GM21515 (cell line): ENCODE data around the gene SF3A1.
A peak's percentile ranks its signal among the peaks of the same experiment; 100 is the strongest.

Source experiments
- ATAC-seq: cut with Tn5 transposase; IDR thresholded peaks from one replicate; pipeline ENCODE4 v1.9.1; 2021; ENCODE audit not compliant: unreplicated experiment

SF3A1 gene

DNA sequence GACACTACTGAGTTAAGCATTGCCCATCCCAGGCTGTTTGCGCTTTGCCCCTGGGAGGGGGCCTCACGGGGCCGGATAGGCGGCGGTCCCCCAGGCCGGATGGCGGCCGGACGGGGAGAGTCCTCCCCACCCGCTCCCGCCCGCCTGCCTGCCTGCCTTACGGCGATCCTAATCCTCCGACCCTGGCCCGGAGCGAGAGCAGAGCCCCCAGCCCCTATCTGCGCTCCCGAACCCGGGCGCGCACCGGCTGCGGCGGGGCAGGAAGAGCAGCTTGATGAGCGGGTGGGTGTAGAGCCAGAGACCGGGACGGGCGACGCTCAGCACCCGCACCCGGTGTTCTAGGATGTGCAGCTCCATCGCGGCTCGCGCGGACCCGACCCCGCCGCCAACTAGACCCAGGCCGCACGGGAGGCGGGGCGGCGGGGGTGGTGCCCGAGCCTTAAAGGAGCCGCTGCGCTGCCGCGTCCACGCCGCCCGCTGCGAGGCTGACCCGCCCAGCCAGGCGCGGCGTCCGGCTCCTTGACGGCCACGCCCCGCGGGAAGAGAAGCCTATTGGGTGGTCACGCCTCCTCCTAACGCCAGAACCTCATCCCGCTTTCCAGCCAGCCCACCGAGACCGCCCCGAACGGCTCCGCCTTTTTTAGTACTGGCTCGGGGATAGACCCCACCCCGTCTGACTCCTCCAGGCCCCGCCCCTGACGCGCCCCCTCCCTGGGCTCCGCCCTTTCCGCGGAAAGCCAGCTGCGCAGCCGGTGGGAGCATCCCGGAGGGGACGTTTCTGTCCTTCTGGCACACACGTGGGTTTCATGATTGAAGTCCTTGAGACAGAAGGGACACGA is 67.3 kb downstream of the SF3A1 start, which contains the start of gene CASTOR1:
Gene CASTOR1, minus strand, starts transcription at position 365 of the 839 bp plus-strand sequence. Its CDS starts 8 bp downstream, at position 357.
- peak; percentile 54 for ATAC-seq

DNA sequence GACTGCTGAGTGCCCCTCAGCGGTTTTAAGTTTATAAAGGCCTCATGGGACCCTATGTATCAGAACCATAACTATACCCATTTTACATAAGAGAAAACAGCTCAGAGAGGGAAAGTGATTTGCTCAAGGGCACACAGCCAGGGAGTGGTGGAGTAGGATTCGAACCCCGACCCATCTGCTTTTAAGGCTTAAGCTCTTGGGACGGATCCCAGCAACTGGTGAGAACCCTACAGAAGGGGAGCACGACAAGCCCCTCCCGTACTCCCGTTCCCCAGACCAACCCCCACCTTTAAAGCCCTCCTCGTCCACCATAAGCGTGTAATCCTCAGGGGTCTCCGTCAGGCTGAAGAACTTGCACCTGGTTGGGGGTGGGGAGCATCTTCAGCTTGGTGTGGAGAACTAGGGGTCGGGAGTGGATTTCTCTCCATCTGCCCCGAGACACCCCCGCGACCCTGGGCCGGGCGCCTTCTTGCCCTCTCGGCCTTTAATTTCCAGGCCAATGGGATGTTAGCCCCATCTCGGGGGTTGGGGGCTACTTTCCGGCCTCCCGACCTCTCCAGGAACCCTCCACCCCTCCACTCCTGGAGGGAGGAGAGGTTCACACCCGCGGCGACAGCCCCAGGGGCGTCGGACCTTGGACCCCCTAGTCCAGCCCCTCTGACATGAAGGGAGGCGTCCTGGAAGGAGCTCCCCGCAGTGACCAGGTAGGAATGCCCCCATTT is 68.1 kb downstream of the SF3A1 start:
- no peak for ATAC-seq

DNA sequence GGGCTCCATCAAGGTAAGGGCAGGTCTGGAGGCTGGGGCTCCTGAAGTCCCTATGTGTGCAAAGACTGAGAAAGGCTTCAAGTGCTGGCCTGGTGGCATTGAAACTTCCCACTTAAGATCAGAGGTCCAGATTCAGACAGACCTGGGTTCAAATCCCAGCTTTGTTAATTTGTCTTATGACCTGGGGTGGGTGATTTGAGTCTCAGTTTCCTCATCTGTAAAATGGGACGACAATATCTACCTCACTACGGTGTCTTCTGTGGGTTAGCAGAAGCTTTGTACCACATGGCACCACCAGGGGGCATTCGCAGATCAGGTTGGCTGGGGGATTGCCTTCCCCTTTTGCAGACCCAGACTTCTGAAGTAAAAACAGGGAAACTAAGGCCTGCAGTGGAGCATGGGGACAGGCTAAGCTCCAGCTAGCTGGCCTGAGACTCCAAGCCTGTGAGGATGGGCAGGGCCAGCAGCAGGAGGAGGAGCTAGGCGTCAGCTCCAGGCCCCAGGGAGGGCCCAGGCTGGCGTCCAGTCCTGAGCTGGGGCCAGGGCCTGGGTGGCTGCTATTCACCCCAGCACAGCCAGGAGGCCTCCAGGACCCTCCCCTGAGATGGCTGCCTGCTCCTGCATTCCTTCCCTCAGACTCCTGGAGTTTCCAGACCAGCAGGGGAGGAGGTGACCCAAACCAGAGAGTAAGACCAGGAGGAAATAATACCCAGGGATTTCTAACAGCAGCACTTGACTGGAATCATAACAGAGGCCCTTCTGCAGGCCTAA is 68.9 kb downstream of the SF3A1 start:
- ATAC-seq = no peak

DNA sequence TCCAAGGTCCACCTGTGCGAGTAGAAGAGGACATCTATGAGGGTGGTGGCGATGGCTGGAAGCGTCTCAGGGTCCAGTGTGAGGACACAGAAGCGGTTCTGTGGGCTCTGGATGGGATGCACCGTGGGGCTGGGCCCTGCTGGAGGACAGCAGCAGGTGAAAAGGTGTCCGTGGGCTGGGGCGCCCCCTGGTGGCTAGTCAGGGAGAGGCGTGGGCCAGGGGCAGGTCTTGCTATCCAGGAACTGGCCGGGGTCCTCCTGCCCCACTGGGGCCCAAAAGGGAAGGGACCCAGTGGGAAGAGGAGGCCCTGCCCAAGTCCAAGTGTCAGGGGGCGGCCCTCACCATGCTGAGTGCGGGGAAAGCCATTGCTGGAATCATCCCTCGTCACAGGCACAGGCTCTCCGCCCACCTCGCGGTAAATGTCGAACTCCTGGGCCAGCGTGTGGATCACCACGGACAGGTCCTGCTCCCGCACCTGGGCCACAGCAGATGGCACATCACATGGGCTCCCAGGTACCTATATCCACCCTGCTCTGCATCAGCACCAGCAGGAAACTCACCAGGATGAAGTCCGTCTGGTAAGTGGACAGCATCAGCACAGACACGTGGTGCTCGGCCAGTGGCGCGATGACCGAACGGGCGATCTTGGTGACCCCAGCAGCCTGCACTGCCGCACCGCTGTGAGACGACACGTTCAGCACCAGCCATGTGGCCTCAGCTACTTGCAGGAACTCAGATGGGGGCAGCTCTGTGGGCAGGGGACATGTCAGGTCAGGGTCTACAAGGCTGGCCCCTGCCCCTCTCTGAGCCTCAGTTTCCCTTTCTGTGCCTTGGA is 69.7 kb downstream of the SF3A1 start:
- ATAC-seq = no peak

- no peak for ATAC-seq
These were observed 70.4 kb downstream of the SF3A1 start for GRCh38 chr22:30286331-30286730.

DNA sequence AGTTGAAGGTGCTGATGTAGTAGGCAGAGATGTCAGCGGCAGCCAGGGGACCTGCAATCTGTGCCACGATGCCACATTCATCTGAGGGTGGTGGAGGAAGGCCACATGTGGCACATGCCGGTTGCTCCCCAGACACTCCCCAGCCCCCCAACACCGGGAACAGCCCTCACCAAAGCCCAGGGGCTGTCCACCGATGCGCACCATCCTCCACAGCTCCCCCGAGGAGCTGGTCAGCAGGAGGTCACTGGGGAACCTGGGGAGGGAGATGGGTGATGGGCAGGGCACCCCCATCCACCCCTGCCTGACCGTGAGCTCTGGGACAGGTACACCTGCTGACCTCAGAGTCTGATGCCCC is 70.9 kb downstream of the SF3A1 start:
- no peak for ATAC-seq

GRCh38 chr22:30285176-30285845 is 71.4 kb downstream of the SF3A1 start:
- no peak for ATAC-seq

GRCh38 chr22:30284666-30285065 is 72.0 kb downstream of the SF3A1 start:
- no peak for ATAC-seq

- no peak for ATAC-seq
These were observed 72.5 kb downstream of the SF3A1 start for GRCh38 chr22:30284172-30284571.

DNA sequence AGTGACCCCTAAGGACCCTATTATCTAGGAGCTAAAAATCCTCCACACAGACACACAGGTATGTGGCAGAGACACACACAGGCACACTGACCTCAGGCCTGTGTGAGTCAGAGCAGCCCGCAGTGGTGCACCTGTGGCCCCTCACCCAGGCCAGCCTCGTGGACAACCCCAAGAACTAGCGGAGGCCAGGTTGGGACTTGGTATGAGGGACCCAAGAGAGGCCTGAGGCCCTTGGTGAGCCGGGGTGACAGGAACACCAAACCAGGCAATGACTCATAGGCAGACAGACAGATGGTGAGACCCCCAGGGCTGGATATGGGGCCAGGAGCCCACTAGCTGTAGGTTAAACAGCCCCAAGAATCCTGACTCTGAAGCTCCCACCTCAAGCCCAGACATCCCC is 73.4 kb downstream of the SF3A1 start:
- no peak for ATAC-seq

DNA sequence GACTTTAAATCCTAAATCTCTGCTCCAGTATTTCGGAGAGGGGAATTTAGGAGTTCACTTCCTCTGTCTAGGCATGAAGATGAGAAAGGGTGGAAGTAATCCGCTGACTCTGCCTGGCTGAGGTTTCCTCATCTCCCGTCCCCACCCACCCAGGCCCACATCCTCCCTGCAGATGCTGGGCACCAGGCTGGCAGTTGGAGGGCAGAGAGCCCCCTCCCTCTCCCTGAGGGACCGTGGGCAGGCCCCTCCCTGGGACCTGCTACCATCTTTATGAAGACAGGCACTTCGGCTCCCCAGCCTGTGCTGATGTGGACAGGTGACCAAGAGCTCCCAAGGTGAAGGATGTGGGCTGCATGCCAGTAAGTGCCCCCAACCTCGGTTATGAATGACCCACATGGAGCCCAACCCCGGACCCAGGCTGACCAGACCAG is 74.1 kb downstream of the SF3A1 start:
- ATAC-seq = no peak
